ENCODE results near the gene FRS2.

- TF ChIP-seq CTCF (conservative IDR thresholded peaks at IDR 0.05) (no peak), ZFX (IDR thresholded peaks at IDR 0.05) (no peak)
Measured at GRCh38 chr12:69473262-69473661, 3.1 kb downstream of the FRS2 start.

Data from C4-2B (cell line).